ENCODE measurements around the gene DLL3.
A peak's percentile ranks its signal among the peaks of the same experiment; 100 is the strongest.
"Not testable (repeated sequence)": the region's sequence is repeated elsewhere in the genome, so short reads cannot be mapped to it uniquely, and the experiment has no call there.

Gene DLL3

GRCh38 chr19:39498798-39499642 is at the start of gene DLL3:
Gene DLL3 (plus strand): TSS chr19:39498947. CDS start chr19:39498975, 28 bp downstream.
- DNase-seq: peak; percentile 70

DNA sequence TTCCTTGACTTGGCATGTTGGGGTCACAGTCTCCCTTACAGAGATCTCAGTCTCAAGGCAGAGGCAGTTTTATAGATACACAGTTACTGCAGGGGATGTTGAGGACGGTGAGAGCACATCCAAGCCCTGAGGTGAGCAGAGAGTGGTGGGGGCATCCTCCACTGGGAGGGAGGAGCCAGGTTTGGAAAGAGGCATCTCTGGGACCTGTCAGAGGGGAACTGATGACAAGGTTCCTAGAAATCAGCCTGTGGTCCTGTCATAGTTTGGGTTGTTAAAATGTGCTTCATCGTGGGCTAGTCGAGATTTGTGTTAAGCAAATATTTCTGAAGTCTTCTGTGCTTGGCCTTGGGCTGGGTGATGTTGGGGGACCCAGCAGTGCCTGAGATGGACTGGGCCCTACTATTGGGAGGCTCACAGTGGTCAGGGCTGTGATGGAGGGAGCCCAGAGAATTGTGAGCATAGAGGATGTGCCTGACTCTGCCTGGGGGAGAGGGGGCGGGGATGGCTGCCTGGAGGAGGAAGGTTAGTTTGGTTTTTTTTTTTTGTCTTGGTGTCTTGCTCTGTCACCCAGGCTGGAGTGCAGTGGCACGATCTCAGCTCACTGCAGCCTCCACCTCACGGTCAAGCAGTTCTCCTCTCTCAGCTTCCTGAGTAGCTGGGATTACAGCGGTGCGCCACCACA is 49.5 kb upstream of the DLL3 start:
- no peak for DNase-seq

GRCh38 chr19:39451257-39451656 is 47.5 kb upstream of the DLL3 start:
- DNase-seq: not testable (repeated sequence)

- no peak for DNase-seq
These were observed 35.3 kb upstream of the DLL3 start for GRCh38 chr19:39463403-39463802.

- DNase-seq: no peak
These were observed 32.6 kb upstream of the DLL3 start for GRCh38 chr19:39465956-39466747.

- no peak for DNase-seq
These were observed 30.8 kb upstream of the DLL3 start for GRCh38 chr19:39467941-39468340.

DNA sequence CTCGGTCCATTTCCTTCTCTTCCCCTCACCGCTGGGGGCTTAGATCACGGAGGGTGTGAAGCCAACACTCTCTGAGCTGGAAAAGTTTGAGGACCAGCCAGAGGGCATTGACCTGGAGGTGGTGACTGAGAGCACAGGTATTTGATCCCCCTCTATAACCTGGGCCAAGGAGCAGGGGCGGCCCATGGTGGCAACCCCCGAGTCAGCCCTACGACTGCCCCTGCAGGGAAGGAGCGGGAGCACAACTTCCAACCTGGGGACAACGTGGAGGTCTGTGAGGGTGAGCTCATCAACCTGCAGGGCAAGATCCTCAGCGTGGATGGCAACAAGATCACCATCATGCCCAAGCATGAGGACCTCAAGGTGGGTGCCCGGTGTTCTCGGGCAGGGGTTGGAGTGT is 29.7 kb upstream of the DLL3 start:
- DNase-seq: no peak

DNA sequence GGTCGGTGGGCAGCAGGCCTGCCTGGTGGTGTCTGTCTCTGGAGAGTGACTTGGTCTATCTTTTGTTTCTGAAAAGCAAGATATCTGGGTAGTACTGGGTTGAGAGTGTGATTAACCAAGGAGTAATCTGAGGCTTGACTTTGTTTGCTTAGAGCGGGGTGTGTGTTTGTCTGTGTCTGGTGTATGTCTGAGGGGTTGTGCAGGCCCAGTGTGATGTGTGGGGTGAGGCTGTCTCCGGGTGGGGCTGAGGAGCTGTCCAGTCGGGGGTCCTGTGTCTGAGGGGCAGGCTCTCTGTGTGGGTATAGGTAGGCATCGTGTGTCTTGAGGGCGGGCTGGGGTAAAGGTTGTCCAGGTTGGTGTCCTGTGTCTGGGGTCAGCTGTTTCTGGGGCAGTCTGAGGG is 29.2 kb upstream of the DLL3 start:
- DNase-seq: no peak

- DNase-seq: no peak
These were observed 27.9 kb upstream of the DLL3 start for GRCh38 chr19:39470724-39471339.

DNA sequence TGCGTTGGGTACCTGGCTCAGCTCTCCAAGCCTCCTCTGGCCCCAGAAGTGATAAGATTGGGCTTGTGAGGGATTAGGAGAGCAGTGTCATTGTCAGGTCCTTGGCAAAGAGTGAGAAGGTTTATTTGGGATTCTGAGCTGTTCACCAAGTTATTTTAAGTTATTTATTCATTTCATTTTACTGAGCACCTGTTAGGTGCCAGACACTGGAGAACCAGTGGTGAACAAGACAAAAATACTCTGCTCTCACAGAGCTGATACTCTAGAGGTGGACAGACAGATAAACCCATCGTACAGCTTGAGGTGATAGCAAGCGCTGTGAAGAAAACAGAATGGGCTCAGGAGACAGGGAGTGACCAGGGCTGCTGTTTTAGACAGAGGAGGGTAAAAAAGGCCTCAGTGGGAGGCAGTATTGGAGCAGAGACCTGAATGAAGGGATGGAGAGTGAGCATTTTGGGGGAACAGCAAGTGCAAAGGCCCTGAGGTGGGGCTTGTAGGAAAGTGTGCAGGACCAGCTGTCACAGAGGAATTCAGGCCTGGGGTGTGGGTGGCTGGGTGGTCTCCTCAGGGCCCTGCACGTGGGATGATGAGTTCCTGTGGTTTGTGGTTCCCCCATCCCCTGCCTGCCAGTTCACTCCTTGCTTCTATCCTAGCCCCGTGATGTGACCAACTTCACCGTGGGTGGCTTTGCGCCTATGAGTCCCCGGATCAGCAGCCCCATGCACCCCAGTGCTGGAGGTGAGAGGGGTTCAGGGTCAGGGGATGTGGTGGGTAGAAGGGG is 26.8 kb upstream of the DLL3 start:
- no peak for DNase-seq

- DNase-seq: no peak
These were observed 25.9 kb upstream of the DLL3 start for GRCh38 chr19:39472746-39473442.

DNA sequence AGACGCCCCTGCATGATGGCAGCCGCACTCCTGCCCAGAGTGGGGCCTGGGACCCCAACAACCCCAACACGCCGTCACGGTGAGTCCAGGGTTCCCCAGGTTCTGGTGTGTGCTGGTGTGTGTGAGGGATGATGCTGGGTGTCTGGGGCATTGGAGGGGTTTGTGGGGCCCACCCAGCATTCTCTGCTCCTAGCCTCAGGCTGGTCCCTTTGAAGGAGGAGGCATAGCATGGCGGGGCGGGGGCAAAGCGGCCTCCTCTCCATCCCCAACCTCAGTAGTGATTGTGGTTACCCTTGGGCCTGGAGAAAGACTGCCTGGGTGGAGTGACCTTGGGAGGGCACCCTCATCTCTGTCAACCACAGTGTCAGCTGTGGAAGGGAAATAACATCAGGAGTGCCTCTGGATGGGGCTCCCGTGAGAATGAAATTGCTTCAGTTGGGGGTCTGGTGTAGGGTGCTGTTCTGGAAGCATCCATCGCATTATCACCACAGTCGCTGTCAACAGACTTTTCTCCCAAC is 25.2 kb upstream of the DLL3 start:
- no peak for DNase-seq

DNA sequence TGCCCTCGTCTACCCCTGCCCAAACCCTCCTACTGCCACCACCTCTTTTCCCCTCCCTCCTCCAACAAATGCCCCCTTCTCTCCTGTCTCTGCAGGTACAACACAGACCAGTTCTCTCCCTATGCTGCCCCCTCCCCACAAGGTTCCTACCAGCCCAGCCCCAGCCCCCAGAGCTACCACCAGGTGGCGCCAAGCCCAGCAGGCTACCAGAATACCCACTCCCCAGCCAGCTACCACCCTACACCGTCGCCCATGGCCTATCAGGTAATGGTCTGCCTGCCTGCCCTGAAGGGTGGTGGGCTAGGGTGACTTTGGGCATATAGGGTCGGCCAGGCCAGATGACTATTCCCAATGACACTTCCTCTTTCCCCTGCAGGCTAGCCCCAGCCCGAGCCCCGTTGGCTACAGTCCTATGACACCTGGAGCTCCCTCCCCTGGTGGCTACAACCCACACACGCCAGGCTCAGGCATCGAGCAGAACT is 24.6 kb upstream of the DLL3 start:
- peak; percentile 27 for DNase-seq

DNA sequence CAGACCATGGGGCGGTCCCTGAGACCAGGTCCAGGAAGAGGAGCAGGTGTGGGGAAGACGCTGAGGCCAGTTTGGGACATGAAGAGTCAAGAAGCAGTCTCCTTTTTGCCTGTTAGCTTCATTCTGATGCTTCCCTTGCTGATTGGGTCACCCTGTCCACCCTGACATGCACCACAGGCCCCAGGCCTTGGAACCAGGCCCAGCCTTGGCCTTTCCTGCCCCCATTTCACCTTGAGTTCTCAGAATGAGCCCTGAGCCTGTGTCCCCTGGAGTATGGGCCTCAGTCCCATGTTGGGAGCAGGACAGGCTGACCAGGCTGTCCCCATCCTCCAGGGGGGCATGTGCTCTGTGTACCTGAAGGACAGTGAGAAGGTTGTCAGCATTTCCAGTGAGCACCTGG is 23.0 kb upstream of the DLL3 start:
- DNase-seq: no peak

- DNase-seq: not testable (repeated sequence)
These were observed 19.4 kb upstream of the DLL3 start for GRCh38 chr19:39479319-39479801.

DNA sequence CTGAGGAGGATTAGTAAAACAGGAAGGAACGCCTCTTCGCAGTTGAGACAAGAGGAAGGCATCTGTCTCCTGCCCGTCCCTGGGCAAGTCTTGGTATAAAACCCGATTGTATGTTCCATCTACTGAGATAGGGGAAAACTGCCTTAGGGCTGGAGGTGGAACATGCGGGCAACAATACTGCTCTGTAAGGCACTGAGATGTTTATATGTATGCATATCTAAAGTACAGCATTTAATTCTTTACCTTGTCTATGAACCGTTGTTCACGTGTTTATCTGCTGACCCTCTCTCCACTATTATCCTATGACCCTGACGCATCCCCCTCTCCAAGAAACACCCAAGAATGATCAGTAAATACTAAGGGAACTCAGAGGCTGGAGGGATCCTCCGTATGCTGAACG is 18.8 kb upstream of the DLL3 start:
- no peak for DNase-seq

DNA sequence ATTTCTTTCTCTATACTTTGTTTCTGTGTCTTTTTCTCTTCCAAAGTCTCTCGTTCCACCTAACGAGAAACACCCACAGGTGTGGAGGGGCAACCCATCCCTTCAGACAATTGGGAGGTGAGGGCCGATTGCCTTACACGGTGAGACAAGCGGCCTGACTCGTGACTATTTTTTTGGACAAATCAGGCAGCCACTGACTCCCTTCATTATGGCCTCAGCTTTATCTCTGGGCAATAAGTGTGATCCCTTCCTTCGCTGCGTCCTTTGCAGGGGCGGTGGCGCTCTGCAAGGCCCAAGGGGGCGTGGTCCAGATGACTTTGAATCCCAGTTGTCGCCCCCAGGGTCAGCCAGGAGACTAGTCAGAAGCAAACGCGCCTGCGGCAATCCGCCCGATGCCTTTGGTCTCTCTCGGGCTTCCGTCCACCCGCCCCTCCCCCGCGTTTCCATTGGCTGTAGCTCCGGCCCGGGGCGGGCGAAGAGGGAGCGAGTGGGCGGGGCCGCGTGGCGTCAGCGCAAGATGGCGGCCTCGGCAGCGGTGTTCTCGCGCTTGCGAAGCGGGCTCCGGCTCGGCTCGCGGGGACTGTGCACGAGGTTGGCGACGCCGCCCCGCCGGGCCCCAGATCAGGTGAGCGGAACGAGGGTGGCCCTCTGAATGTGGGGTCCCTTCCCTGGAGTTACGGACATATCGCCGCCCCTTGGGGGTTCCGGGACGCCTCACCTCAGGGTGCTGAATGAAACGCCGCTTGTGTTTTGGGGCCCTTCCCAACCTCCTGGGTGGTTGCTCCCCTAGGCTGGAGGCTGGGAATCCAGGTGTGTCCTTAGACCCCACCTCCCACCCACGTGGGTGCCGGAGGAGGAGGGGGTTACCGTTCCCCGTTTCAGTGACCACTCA is 18.2 kb upstream of the DLL3 start, which contains the start of gene TIMM50:
Gene TIMM50 (plus strand): TSS at position 502 of the 892 bp plus-strand sequence. CDS start 16 bp downstream, at position 518.
- peak; percentile 98 for DNase-seq

- DNase-seq: no peak
These were observed 17.6 kb upstream of the DLL3 start for GRCh38 chr19:39481229-39481545.

- DNase-seq: no peak
These were observed 17.1 kb upstream of the DLL3 start for GRCh38 chr19:39481676-39482075.

DNA sequence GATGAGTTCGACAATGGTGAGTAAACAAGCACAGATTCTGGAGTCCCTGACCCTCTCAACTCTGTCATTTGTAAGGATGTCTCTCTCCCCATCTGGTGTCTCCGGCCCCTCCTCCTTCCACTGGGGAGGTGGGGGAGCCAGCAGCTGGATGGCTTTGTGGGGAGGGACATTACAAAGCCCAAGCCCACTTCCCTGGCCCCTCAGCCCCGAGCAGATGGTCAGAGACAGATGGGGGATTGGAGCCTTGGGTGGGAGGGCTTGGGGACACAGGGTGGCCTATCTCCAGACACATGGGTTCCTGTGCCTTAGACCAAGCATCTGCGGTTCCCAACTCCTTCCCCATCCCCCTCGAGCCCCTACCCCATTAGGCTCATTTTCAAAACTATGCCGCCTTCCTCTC is 15.6 kb upstream of the DLL3 start:
- DNase-seq: no peak

Measured in NCI-H1105 (cell line).